Iris pigment epithelial cell (primary cell): ENCODE results near the gene SYNDIG1L.
A peak's percentile ranks its signal among the peaks of the same experiment; 100 is the strongest.

Experiments used
- DNase-seq: peaks from one replicate; pipeline ENCODE4 v3.0.0-alpha.2; 2011; ENCODE audit warnings: low read depth

SYNDIG1L gene

DNA sequence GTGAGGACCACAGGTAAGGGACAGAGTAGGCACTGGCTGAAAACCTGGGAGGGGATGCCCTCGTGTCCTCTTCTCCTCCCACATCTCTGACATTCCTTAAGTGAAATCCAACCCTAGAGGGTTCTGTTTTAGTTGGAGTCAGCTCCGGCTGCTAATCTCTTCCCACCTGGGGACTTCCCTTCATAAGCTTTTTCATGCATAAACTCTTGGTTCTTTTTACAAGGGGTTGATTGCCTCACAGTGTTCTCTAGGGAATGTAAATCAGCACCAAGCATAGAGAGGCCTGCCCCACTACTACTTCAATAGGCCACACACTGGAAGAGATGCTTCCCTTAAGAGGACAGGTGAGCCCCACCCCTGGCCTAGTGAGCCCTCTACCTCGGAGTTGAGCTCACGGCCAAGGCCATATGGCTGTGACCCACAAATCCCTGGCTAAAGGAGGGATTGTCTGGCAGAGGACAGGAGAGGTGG, 3.2 kb upstream of the SYNDIG1L start:
- no peak for DNase-seq

DNA sequence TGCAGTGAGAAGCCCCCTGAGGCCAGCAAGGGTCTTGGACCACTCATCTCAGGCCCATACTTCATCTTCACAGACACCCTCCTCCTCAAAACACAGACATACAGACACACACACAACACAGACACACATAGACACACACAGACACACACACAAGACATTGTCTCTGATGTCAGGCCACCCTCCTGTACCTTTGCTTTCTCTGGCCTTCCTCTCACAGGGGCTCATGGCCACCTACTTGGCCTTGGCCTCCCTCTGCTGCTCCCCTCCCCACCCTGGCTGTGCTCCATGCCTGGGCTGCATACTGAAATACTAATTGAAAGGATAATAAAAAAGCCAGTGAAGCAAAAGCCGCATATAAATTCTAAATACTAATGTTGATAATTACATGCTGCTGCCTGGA, 1.6 kb upstream of the SYNDIG1L start:
- DNase-seq, result no peak

DNA sequence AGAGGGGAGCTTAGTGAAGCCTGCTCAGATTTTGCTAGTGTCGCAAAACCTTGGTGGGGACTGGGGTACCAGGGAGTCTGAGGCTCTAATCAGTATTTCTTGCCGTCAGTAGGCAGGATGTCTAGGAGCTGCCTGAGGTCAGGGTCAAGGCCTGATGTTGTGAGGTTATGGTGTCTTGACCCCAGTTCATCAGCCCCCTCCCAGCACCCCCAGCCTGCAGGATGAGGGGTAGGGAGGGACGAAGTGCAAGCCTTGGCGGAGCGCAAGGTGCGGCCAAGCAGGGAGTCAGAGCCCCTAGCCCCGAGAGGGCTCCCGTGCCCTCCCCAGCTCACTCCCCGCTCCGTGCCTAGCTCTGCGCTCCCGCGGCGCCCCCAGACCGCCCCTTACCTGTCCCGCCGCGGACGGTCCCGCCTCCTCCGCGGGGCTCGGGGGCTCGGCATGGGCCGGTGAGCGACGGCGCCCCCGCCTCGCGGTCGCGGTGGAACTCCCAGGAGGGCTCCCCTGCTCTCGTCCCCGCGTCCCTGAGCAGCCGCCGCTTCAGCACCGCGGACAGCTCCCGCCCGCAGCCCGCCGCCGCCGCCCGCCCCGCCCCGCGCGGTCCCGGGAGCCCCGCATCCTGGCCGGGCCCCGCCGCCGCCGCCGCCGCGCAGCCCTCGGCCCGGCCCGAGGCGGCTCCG, 347 bp downstream of the SYNDIG1L start:
- peak; percentile 8 for DNase-seq

DNA sequence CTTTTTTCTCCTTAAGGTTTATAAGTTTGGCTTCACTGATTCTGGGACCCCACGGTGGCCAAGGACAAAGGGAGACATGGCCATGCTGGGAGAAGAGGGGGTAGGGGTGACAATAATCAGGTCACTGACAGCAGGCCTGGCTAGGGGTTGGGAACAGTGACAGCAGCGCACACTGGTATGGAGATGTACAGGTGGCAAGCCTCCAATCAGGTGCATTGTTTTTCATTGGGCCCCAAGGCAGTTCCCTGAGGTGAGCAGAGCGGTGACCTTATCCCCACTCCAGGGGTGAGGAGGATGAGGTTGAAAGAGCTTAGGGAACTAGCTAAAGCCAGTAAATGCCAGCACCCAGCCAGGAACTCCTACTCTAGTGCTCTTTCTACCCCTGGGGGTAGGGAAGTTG, 1.4 kb downstream of the SYNDIG1L start:
- no peak for DNase-seq

DNA sequence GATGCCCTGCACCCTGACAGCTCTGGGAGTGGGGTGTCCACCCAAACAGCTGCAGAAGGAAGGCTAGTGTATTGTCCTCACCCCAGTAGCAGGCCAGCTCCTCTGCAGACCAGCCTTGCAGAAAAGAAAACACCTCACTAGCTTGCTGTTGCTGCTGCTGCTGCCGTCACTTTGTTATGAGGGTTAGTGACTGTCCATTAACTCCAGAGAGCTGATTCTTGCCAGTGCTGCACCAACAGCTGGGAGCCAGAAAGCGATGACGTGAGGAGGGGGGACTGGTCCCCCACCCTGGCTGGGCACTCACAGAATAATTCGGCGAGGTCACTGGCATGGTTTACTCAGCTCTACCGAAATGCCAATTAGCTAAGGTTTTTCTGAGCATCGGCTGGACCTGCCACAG, 2.8 kb downstream of the SYNDIG1L start:
- no peak for DNase-seq

DNA sequence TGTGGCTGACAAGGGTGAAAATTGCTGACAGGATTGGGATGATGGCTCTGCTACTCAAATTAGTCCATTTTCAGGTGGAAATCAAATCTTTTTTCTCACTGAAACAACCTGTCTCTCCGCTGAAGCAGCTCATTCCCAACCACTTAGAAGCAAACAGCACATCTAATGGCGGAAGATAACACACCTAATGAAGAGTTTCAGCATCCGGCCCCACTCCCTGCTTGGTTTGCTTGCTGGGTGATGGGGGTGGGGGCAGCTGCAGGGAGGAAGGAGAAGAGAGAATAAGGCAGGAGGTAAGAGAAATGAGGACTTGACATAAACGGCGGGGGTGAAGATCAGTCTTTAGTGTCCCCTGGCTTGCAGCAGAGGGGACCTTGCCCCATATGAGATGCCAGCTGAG, 4.0 kb downstream of the SYNDIG1L start:
- no peak for DNase-seq

DNA sequence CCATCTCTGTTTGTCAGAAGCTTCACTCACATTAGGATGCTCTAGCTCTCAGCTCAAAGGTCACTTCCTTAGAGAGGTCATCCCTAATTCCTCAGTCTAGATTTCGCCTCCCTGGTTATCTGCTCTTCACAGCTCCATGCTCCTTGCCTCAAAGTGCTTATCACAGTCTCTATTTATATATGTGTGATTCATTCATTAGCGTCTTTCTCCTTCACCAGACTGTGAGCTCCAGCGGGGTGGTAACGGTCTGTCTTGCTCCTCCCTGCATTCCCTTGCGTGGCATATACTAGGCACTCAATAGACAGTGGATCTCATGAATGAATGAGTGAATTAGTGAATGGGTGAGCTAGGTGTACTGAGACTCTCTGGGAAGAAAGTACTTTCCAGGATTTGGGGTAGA, 6.9 kb downstream of the SYNDIG1L start:
- DNase-seq, result no peak

DNA sequence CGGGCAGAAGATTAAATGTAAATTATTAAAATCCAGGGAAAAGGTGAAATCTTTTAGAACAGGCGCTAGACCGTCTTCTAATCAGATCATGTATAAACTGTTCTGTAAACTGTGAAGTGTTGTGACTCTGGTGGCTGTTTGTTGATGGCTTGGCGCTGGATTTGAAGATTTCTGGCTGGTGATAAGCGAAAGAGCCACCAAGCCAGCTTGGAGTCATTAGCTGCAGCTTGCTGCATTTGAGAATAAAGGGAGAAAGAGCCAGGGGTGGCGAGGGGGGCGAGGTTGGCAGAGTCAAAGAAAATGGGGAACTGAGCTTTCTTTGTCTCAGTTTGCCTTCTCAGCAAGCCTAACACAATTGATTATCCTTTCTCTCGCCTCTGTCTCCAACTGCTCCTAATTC, 8.0 kb downstream of the SYNDIG1L start:
- no peak for DNase-seq

DNA sequence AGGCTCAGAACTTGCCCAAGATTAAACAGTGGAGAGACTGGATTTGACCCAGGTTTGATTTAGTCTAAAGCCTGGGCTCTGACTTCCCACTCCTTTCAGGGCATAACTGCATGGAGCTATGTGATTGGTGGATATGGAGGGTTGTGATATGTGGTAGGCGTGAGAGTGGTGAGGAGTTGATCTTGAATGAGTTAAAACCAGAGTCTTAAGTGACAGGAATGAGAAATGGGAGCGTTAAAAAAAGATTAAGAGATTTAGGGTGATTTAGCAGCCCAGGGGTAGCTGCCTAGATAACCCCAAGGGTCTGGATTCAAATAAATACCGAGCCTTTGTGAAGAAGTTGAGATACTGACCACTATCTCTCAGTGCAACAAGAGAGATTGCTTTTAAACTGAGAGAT, 8.4 kb downstream of the SYNDIG1L start:
- DNase-seq, result no peak

DNA sequence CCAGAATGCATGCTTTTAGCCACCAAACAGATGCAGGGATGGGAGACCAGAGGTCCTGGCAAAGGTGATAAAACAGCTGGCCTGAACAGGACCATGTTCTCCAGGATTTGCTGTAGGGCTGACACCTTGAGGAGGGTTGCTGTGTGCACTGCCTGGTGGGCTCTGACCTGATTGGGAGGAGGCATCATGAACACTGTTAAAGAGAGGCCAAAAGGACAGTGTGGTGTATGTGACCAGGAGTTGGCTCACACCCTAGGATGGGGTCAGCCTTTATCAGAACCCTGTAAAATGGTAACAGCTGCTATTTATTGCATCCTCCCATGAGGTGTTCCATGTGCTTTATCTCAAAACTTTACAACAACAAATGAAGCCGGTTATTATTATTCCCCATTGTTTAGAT, 8.8 kb downstream of the SYNDIG1L start:
- DNase-seq, result no peak

DNA sequence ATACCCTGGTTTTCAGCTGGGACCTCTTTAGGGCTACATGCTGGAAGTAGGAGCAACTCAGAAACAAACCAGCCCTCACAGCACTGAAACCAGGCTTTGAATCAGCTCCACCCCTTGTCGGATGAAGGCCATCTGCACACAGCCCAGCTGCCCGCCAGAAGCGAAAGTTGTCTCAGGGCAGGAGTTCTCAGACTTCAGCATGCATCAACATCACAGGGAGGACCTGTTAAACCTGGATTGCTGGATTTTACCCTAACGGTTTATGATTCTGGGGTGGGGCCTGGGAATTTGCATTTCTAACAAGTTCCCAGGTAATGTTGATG, 10.9 kb downstream of the SYNDIG1L start:
- no peak for DNase-seq

DNA sequence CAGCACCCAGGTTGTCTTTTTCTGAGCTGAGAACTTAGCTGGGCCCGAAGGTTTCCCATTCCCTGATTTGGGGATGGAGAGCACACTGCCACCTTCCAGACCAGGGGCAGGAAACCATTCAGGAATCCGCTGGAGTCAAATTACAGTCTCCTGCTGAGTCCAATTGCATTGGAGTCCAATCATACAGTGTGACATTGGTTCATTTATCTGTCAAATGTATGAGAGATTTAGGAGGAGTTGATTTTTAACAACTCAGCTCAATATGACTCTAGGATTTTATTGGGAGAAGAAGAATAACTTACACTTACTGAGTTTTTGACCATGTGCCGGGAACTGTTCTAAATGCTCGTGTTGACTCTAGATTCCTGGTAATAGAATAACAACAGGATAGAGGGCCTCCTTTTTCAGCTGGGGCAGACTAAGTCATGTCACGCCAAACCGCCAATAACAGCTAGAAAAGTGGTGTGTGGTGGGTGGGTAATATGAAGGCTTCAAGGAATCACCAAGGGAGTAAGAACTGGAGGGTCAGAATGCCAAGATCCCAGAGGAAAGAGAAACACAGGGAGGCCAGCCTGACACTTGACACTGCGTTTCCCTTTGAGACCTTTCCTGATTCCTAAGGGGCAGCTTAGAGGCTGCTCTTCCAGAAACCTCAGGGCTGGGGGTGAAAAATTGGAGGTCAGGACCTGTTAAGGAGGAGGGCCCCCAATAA, 11.5 kb downstream of the SYNDIG1L start:
- DNase-seq, result no peak

DNA sequence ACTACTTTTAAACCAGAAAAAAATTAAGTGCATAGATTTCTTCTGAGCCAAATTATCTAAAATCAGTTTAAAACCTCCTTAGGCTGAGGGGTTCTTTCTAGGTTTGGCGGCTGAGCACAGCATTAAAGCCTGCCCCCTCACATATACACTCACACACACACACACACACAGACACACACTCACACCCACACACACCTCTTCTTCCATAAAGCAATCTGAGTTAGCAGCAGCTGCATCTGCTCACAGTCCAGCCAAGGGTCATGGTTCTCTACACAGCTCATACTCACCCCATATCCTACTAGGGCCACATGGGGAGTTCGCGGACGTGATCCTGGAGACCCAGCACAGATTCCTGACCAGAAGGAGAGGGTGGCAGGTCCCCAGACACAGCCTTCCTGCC, 12.4 kb downstream of the SYNDIG1L start:
- DNase-seq, result no peak

DNA sequence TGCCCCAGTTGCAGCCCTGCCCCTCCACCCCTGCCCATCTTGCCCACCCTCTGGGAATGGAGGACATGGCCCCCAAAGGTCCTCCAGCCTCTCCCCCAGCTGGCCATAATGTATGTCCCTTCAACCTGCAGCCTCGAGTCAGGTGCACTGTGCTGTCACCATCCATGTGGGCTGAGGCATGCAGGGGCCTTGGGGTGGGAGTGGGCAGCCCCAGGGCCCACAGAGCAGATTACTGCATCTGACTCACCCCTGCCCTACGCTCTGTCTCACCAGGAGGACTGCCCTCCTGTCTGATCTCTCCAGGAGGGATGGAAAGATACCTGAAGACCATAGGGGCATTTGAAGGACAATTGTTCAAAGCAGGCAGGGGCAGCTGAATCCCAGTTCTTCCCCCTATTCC, 13.3 kb downstream of the SYNDIG1L start:
- no peak for DNase-seq

DNA sequence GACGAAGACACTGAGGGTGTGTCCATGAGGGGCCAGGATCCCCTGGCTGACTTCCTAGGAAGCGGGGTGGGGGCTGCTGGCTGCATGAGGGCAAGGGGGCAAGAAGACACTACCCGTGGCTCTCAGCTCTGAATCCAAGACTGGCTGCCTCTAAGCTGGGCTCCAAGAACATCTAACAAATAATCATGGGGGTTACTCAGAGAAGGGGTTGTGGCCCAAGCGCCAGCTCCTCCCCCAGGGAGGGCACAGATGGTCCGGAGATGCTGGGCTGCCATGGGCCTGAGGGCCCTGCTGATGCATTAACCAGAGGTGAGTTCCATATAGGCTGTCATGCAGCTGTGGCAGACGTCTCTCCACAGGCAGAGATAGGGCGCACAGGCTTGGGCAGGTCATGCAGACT, 14.3 kb downstream of the SYNDIG1L start:
- no peak for DNase-seq

DNA sequence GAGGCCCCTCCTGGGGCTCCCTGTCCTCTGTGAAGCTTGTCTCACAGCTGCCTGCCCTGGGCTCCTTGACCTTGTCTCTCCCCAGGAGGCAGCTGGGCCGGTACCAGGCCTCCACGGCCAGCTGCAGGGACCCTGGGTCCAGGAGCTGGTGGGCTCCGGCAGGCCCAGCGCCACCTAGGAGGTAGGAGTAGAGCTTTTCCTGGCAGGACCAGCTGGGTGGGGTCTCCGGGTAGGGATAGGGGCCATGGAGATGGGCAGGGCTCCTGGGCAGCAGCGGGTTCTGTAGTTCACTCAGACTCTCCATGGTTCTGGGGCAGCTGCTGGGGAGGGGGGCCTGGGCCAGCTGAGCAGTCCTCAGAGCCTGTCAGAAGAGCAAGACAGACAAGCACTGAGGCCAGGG, 16.6 kb downstream of the SYNDIG1L start:
- DNase-seq, result no peak

DNA sequence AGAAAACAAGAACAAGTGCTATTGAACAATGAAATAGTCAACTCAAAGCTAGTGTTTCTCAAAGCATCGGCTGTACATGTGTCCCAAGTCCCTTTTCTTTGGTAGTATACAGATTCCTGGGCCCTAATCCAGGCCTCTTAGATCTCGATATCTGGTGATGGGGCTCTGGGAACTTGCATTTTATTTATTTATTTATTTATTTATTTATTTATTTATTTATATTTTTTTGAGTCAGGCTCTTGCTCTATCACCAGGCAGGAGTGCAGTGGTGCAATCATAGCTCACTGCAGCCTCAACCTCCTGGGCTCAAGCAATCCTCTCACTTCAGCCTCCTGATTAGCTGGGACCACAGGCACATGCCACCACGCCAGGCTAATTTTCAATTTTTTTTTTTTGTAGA, 17.1 kb downstream of the SYNDIG1L start:
- DNase-seq, result no peak

DNA sequence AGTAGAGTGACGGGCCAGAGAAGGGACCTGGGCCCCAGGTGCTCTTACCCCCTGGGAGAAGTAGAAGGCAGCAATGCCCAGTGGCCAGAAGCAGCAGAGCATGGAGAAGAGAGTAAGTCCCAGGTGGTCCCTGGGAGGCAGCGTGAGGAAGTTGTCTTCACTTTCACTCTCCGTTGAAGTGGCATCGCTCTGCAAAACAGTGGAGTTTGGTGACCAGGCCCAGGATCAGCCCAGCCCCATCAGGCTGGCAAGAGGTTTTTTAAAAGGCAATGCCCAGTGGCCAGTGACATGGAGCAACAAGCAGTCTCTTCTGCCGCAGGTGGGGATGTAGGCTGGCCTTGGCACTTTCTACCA, 18.2 kb downstream of the SYNDIG1L start:
- DNase-seq, result no peak

DNA sequence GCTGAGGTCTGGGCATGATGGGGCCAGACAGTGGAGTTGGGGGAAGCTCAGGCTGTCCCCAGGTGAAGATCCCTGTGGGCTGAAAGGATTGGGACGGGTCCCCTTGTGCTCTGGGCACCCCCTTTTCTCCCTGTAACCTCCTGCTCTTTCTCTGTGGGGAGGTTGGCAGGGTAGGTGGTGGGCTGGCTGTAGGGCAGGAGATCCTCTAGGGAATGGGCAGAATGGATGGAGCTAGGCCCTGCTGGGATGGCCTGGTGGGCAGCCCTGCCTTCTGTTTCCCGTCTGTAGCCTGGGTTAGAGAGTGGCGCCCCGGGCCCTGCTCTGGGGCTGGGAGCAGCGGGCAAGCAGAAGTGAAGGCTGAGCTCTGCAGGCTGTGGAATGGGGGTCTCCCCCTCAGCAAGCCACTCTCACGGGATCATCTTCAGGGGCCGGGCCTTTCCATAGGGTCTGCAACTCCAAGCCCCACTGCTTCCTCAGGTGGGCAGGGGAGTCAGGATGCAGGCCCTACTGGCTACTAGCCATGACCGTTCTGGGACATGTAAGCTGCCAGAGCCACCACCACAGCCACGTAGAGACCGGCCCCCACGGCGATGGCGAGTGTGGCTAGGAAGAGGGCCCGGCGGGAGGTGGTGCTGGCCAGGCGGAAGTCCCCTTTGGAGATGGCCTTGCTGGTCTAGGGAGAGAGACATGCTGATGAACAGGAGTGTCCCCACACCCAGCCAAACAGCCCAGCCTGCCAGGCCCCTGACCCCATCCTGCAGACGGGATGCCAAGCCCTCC, 18.8 kb downstream of the SYNDIG1L start:
- no peak for DNase-seq

DNA sequence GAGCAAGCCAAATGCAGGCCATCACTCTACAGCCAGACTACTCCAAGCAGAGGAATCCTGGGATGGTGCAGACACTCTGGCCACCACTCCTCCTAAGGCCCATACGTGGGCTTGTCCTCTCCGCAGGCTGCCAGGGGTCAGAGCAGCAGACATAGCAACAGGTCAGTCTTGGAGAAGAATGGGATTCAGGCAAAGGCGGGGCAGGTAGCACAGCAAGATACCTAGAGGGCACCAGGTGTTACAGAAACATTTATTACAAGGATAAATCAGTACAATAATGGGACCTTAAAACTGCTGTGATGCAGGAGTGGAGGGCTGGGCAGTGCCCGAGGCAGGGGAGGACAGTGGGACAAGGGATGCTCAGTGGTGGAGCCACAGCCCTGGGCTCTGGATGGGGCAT, 20.3 kb downstream of the SYNDIG1L start:
- no peak for DNase-seq

DNA sequence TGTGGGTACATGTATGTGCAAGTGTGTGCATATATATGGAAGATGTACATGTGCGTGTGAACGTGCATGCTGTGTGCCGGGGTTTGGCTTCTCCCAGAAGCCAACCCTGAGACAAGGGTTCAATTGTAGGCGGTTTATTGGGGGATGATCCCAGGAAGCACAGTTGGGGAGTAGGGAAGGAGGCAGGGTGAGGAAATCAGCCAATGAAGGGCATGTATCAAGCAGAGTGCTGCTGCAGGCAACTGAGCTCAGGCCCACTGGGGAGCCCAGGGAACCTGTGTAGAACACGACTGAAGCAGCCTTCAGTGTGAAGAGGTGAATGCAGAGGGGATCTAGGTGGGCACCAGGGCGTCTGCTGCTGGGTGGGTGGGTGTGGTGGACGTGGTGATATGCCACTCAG, 21.6 kb downstream of the SYNDIG1L start:
- no peak for DNase-seq

DNA sequence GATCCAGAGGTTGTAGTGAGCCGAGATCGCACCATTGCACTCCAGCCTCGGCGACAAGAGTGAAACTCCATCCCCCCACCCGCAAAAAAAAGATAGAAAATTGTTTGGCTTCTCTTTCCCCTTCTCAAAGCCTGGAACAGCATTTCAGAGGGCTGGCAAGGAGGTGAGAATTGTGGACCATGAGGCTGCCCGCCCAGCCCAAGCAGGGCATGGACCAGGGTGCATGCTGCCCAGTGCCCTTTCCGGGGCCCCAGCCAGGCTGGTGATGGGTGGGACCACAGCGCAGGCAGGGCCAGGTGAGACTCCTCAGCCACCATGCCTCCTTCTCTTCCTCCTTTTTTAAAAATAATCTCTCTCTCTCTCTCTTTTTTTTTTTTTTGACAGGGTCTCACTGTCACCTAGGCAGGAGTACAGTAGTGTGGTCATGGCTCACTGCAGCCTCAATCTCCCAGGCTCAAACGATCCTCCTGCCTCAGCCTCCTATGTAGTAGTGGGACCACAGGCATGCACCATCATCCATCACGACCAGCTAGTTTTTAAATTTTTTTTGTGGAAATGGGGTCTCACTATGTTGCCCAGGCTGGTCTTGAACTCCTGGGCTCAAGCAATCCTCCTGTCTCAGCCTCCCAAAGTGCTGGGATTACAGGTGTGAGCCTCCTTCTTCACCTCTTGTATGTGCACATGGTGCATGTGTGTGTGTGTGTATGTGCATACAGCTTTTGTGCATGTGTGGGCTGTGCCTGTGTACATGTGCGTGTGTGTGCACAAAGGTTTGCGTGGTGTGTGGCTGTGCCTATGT, 22.2 kb downstream of the SYNDIG1L start:
- no peak for DNase-seq
